ENCODE measurements around the gene CEBPG. TPM values are rescaled to one million over a fixed set of nuclear protein-coding genes. Genes with fewer than 3 reads are reported as not detected.

CEBPG gene
- total RNA-seq = 34.4 and 52.7 TPM in 2 replicates

GRCh38 chr19:33373453-33374235, at the start of gene CEBPG:
Gene CEBPG (plus strand): TSS chr19:33373709. CDS start chr19:33379240, 5,531 bp downstream.

Other genes with a start within 250 kb of the CEBPG start
- gene WDR88, start 241.6 kb upstream of the CEBPG start, total RNA-seq = not detected in 2 replicates
- 11.6 and 14.6 TPM in 2 replicates for gene LRP3, start 179.4 kb upstream of the CEBPG start, total RNA-seq
- gene SLC7A10, start 147.9 kb upstream of the CEBPG start, total RNA-seq = not detected in 2 replicates
- gene CEBPA, start 71.2 kb upstream of the CEBPG start, total RNA-seq = under 0.01 and 0.32 TPM in 2 replicates
- gene PEPD, start 148.1 kb downstream of the CEBPG start, total RNA-seq = 45.8 and 57.9 TPM in 2 replicates
- under 0.01 and 0.15 TPM in 2 replicates for gene CHST8, start 248.2 kb downstream of the CEBPG start, total RNA-seq

Data from epithelial cell of umbilical artery (primary cell).